IMR-90 (cell line): Measurements from ENCODE around the gene ADGRB3. TPM values are rescaled to one million over a fixed set of nuclear protein-coding genes. Genes with fewer than 3 reads are reported as not detected.

Source experiments
- ATAC-seq: fragments of 200-7000 bp; cut with Tn5 transposase; 2 replicates; pipeline ENCODE4 v1.9.1; 2020; ENCODE audit warnings: low read depth, mild to moderate bottlenecking, moderate library complexity
- BruUV-seq: library from RNA; stranded (reverse); fragments of 400-500 nt; replicated peaks from 2 replicates; lab custom pipeline; 2021; lab: Mats Ljungman, UMichigan
- CTCF ChIA-PET: fragments of 300-600 bp; formaldehyde crosslinking; extraction: SDS; loops from one replicate; lab custom pipeline; 2021; ENCODE audit warnings: antibody characterized with exemption; lab: Yijun Ruan, JAX
- POLR2A ChIA-PET: fragments of 300-600 bp; sonication (Branson Sonifier 250); formaldehyde crosslinking; loops from one replicate; lab custom pipeline; 2022; ENCODE audit warnings: antibody characterized with exemption; ENCODE audit not compliant: unreplicated experiment; lab: Charles Lee
- DNase-seq: peaks from one replicate; pipeline ENCODE4 v3.0.0; 2013
- H2AFZ ChIP-seq: replicated peaks from 2 replicates; pipeline ENCODE3; 2013; ENCODE audit warnings: low read length, mild to moderate bottlenecking; ENCODE audit not compliant: poor library complexity
- H2AK5ac ChIP-seq: 2 replicates; pipeline ENCODE4 v1.6.1; 2013; ENCODE audit warnings: low read depth, low read length, inconsistent platforms
- H2AK9ac ChIP-seq: replicated peaks from 2 replicates; pipeline ENCODE3; 2013; ENCODE audit warnings: mild to moderate bottlenecking, low read depth, low read length, moderate library complexity; ENCODE audit not compliant: poor library complexity
- H2BK120ac ChIP-seq: 2 replicates; pipeline ENCODE4 v1.6.1; 2013; ENCODE audit warnings: low read depth, low read length, inconsistent platforms
- H2BK15ac ChIP-seq: 3 replicates; pipeline ENCODE4 v1.6.1; 2013; ENCODE audit warnings: low read depth, low read length, inconsistent platforms
- H2BK20ac ChIP-seq: 2 replicates; pipeline ENCODE4 v1.6.1; 2013; ENCODE audit warnings: low read depth, mild to moderate bottlenecking, inconsistent platforms, low read length, moderate library complexity
- H2BK5ac ChIP-seq: 2 replicates; pipeline ENCODE4 v1.6.1; 2013; ENCODE audit warnings: mild to moderate bottlenecking, low read depth, low read length, inconsistent platforms; ENCODE audit not compliant: poor library complexity, severe bottlenecking
- H3K14ac ChIP-seq: replicated peaks from 2 replicates; pipeline ENCODE4 v1.6.1; 2013; ENCODE audit warnings: low read depth, low read length, inconsistent platforms
- H3K18ac ChIP-seq: 2 replicates; pipeline ENCODE4 v1.6.1; 2013; ENCODE audit warnings: low read depth, low read length, control low read depth
- H3K23ac ChIP-seq: 2 replicates; pipeline ENCODE4 v1.6.1; 2013; ENCODE audit warnings: low read depth, low read length, inconsistent platforms
- H3K27ac ChIP-seq: 2 replicates; pipeline ENCODE4 v1.5.1; 2013; ENCODE audit warnings: mild to moderate bottlenecking, control low read depth, low read length; ENCODE audit not compliant: insufficient read depth
- H3K27me3 ChIP-seq: 2 replicates; pipeline ENCODE4 v1.6.1; 2013; ENCODE audit warnings: low read length; ENCODE audit not compliant: control insufficient read depth, insufficient read depth
- H3K36me3 ChIP-seq: 2 replicates; pipeline ENCODE4 v1.6.1; 2013; ENCODE audit warnings: low read length, mixed read lengths; ENCODE audit not compliant: control insufficient read depth, insufficient read depth
- H3K4ac ChIP-seq: 2 replicates; pipeline ENCODE4 v1.6.1; 2013; ENCODE audit warnings: low read depth, low read length, inconsistent platforms
- H3K4me1 ChIP-seq: 2 replicates; pipeline ENCODE4 v1.6.1; 2013; ENCODE audit warnings: low read length, mixed read lengths; ENCODE audit not compliant: control insufficient read depth, insufficient read depth
- H3K4me2 ChIP-seq: 2 replicates; pipeline ENCODE4 v1.6.1; 2013; ENCODE audit warnings: low read depth, mild to moderate bottlenecking, control low read depth, low read length, moderate library complexity
- H3K4me3 ChIP-seq: 2 replicates; pipeline ENCODE4 v1.5.1; 2013; ENCODE audit warnings: low read depth, mild to moderate bottlenecking, control low read depth, low read length, moderate library complexity; ENCODE audit not compliant: insufficient read depth
- H3K56ac ChIP-seq: 2 replicates; pipeline ENCODE4 v1.6.1; 2013; ENCODE audit warnings: low read length, inconsistent platforms; ENCODE audit not compliant: insufficient read depth; ENCODE audit errors: extremely low read depth
- H3K79me1 ChIP-seq, 2 experiments: 2 replicates each; pipeline ENCODE4 v1.6.1; 2013; ENCODE audit warnings: low read length in 2 of 2, inconsistent platforms in 1 of 2, low read depth in 1 of 2
- H3K9ac ChIP-seq: 2 replicates; pipeline ENCODE4 v1.6.1; 2013; ENCODE audit warnings: low read depth, low read length, control low read depth
- H3K9me1 ChIP-seq: 2 replicates; pipeline ENCODE4 v1.6.1; 2013; ENCODE audit warnings: low read length, inconsistent platforms; ENCODE audit not compliant: insufficient read depth
- H3K9me3 ChIP-seq: 2 replicates; pipeline ENCODE4 v1.6.1; 2013; ENCODE audit warnings: low read length; ENCODE audit not compliant: control insufficient read depth, insufficient read depth
- H4K20me1 ChIP-seq: 2 replicates; pipeline ENCODE4 v1.6.1; 2013; ENCODE audit warnings: low read length, inconsistent platforms; ENCODE audit not compliant: insufficient read depth
- H4K5ac ChIP-seq: 2 replicates; pipeline ENCODE4 v1.6.1; 2013; ENCODE audit warnings: mild to moderate bottlenecking, low read depth, low read length, control low read depth
- H4K8ac ChIP-seq, 2 experiments: 2 replicates each; pipeline ENCODE4 v1.6.1; 2013; ENCODE audit warnings: low read depth in 2 of 2, low read length in 2 of 2, control low read depth in 1 of 2, inconsistent platforms in 1 of 2
- H4K91ac ChIP-seq: 2 replicates; pipeline ENCODE4 v1.6.1; 2013; ENCODE audit warnings: low read depth, low read length, inconsistent platforms; ENCODE audit not compliant: insufficient read depth
- BHLHE40 ChIP-seq: fragments of 150-350 bp; IDR thresholded peaks from 2 replicates; pipeline ENCODE4 v1.6.1; 2016; ENCODE audit warnings: mild to moderate bottlenecking, low read depth, low read length
- CEBPB ChIP-seq: IDR thresholded peaks from 2 replicates; pipeline ENCODE4 v1.6.1; 2012; ENCODE audit warnings: low read depth, low read length, improper control_type of control experiment
- CHD1 ChIP-seq: IDR thresholded peaks from 2 replicates; pipeline ENCODE4 v1.6.1; 2012; ENCODE audit warnings: low read depth, low read length, improper control_type of control experiment
- ELK1 ChIP-seq: fragments of 150-350 bp; IDR thresholded peaks from 2 replicates; pipeline ENCODE4 v1.6.1; 2016; ENCODE audit warnings: low read depth, mild to moderate bottlenecking, low read length, moderate library complexity, borderline replicate concordance
- FOS ChIP-seq: fragments of 150-350 bp; IDR thresholded peaks from 2 replicates; pipeline ENCODE4 v1.6.1; 2016; ENCODE audit warnings: low read depth, low read length
- MAFK ChIP-seq: IDR thresholded peaks from 2 replicates; pipeline ENCODE4 v1.6.1; 2012; ENCODE audit warnings: low read depth, low read length, improper control_type of control experiment
- MXI1 ChIP-seq: IDR thresholded peaks from 2 replicates; pipeline ENCODE4 v1.6.1; 2012; ENCODE audit warnings: low read depth, mild to moderate bottlenecking, low read length, moderate library complexity, borderline replicate concordance
- NFE2L2 ChIP-seq: fragments of 150-350 bp; IDR thresholded peaks from 2 replicates; pipeline ENCODE4 v1.6.1; 2016; ENCODE audit warnings: low read depth, mild to moderate bottlenecking, low read length
- RAD21 ChIP-seq: IDR thresholded peaks from 2 replicates; pipeline ENCODE4 v1.6.1; 2012; ENCODE audit warnings: low read length, improper control_type of control experiment
- RFX5 ChIP-seq: IDR thresholded peaks from 2 replicates; pipeline ENCODE4 v1.8.0; 2012; ENCODE audit warnings: low read depth, mild to moderate bottlenecking, low read length, moderate library complexity
- USF2 ChIP-seq: fragments of 150-350 bp; IDR thresholded peaks from 2 replicates; pipeline ENCODE4 v1.6.1; 2017; ENCODE audit warnings: mild to moderate bottlenecking, antibody characterized with exemption, low read length, low read depth
- WGBS, 2 experiments: methylation state at CpG; one replicate each; pipeline versions ENCODE4 v1.1.5 to v1.1.7; 2013; ENCODE audit warnings: missing lambda C conversion rate in 2 of 2; ENCODE audit not compliant: insufficient read length in 1 of 2; ENCODE audit errors: extremely low coverage in 2 of 2; 5-methylcytosine and 5-hydroxymethylcytosine counted together
- dilution Hi-C: fragments of 300-500 bp; cut with HindIII; formaldehyde crosslinking; loops from one replicate; pipeline ENCODE4 v1.14.3; 2018; ENCODE audit warnings: low sequenced_read_pairs; ENCODE audit not compliant: unreplicated experiment
- in situ Hi-C: fragments of 300-500 bp; cut with MboI; formaldehyde crosslinking; loops from 3 replicates; pipeline ENCODE4 v1.14.3; 2019; ENCODE audit warnings: low sequenced_read_pairs, inconsistent platforms, mixed read lengths
- intact Hi-C: fragments of 100-400 bp; cut with micrococcal nuclease; formaldehyde crosslinking; loops from 2 replicates; pipeline ENCODE4 v1.10.0; 2022
- polyA plus RNA-seq, 3 experiments: library from polyadenylated mRNA; depleted of rRNA; stranded (reverse); fragments of >200 nt; gene quantifications; 2 replicates each; pipeline ENCODE4 v1.2.3, GENCODE V29; 2012; ENCODE audit warnings: low replicate concordance in 1 of 3
- total RNA-seq: library from RNA; depleted of rRNA; stranded (reverse); fragments of >200 nt; gene quantifications from 2 replicates; pipeline ENCODE4 v1.2.3, GENCODE V29; 2012
- TF ChIP-seq, protein P1 (sequence below): conservative IDR thresholded peaks from 2 replicates; pipeline ENCODE4 v1.5.1; 2012; ENCODE audit warnings: mild to moderate bottlenecking, low read depth, low read length, improper control_type of control experiment

The ADGRB3 gene
- total and polyA plus RNA-seq, 2 of the 4 experiments (the other 2 are of a cell fraction) = not detected

DNA sequence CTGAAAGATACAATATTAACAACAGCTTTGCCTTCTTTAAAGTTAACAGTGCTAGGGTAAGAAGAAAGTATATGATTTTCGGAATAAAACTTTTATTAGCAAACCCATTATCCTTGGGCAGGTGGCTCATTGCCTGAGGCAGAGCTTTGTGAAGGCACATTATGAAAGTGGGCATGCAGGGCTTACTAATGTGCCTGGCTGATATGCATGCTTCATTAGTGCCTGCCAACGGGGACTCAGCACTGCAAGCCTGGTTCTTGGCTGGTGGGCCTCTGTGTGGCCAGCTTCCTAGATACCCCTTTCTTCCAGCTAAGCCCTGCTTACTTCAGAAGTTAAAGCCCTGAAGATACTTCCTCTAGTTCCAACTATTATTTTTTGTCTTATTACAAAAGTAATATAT is 481.6 kb downstream of the ADGRB3 start:
- no CpG with 5 or more reads among the region's 2 CpGs for WGBS, 2 experiments
- dilution Hi-C loops = no loop called here
- H3K27ac ChIP-seq = no peak overlapping the region
- H3K27me3 ChIP-seq = no peaks in the 10 kb centered on the region
- in situ Hi-C loops = no loop called here
- no peaks in the 10 kb centered on the region for H3K9me3 ChIP-seq
- H3K23ac ChIP-seq = no peak overlapping the region
- H3K4me3 ChIP-seq = no peak overlapping the region
- no peak overlapping the region for H3K4ac ChIP-seq
- H3K18ac ChIP-seq = no peak overlapping the region
- H2BK15ac ChIP-seq = no peak overlapping the region
- H2AFZ ChIP-seq = no peak overlapping the region
- no peak overlapping the region for H4K5ac ChIP-seq
- H3K36me3 ChIP-seq = no peaks in the 10 kb centered on the region
- no peaks in the 10 kb centered on the region for H3K4me1 ChIP-seq
- DNase-seq (no peak), ATAC-seq (no peak)
- no peak overlapping the region for H2AK5ac ChIP-seq
- no peak overlapping the region for H3K56ac ChIP-seq
- no peak overlapping the region for H2BK5ac ChIP-seq
- no peak overlapping the region for H2BK20ac ChIP-seq
- H3K79me1 ChIP-seq = no peaks in the 10 kb centered on the region
- no peak overlapping the region for H4K8ac ChIP-seq
- no peak overlapping the region for H4K91ac ChIP-seq
- no peak overlapping the region for H2AK9ac ChIP-seq
- H3K14ac ChIP-seq = no peak overlapping the region
- no peak overlapping the region for H3K4me2 ChIP-seq
- BruUV-seq = no TSS peak
- CTCF ChIA-PET = no interaction called here
- H2BK120ac ChIP-seq = no peak overlapping the region
- H4K20me1 ChIP-seq = no peaks in the 10 kb centered on the region
- POLR2A ChIA-PET = no interaction called here
- TF ChIP-seq NFE2L2 (no peak), RAD21 (no peak), MAFK (no peak), CHD1 (no peak), USF2 (no peak), ELK1 (no peak), MXI1 (no peak), CEBPB (no peak), RFX5 (no peak), BHLHE40 (no peak), FOS (no peak)
- TF ChIP-seq, protein P1, sequence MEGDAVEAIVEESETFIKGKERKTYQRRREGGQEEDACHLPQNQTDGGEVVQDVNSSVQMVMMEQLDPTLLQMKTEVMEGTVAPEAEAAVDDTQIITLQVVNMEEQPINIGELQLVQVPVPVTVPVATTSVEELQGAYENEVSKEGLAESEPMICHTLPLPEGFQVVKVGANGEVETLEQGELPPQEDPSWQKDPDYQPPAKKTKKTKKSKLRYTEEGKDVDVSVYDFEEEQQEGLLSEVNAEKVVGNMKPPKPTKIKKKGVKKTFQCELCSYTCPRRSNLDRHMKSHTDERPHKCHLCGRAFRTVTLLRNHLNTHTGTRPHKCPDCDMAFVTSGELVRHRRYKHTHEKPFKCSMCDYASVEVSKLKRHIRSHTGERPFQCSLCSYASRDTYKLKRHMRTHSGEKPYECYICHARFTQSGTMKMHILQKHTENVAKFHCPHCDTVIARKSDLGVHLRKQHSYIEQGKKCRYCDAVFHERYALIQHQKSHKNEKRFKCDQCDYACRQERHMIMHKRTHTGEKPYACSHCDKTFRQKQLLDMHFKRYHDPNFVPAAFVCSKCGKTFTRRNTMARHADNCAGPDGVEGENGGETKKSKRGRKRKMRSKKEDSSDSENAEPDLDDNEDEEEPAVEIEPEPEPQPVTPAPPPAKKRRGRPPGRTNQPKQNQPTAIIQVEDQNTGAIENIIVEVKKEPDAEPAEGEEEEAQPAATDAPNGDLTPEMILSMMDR = no peak
- H3K9ac ChIP-seq = no peak overlapping the region
- intact Hi-C loops = no loop called here
- no peaks in the 10 kb centered on the region for H3K9me1 ChIP-seq
